ENCODE results near the gene ANXA1.

Gene ANXA1

DNA sequence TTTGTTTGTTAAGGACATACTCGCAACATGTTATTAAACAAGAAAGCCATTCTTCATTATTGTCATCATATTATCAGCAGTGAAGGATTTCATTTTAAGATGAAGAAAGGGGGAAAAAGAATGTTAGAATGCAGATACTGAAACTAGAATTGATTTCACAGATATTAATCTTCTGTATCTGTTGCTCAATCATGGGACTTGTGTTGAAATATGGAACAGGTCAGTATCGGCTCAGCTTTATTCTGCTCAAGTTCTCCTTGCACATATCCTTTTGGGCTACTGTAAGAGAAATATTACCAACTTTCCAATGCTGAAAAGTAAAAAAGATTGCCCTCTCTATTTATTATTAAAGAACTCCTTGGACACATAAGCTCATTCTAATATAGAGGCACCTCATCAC is 13.8 kb upstream of the ANXA1 start:
- Histone ChIP-seq H3K4me3 (ENCODE audit: low read length) (no peak overlapping the region), H3K9me3 (replicated peaks; ENCODE audit: insufficient read depth, low read length) (no peaks in the 10 kb centered on the region), H3K36me3 (replicated peaks; ENCODE audit: insufficient read depth, low read length) (no peaks in the 10 kb centered on the region), H3K79me2 (ENCODE audit: low read length) (no peaks in the 10 kb centered on the region), H3K4me1 (ENCODE audit: low read length) (peaks cover 7% of the 10 kb centered on the region), H2AFZ (ENCODE audit: low read length) (no peak overlapping the region), H3K9ac (ENCODE audit: low read length) (no peak overlapping the region), H3K27me3 (replicated peaks; ENCODE audit: insufficient read depth, low read length) (no peaks in the 10 kb centered on the region), H4K20me1 (ENCODE audit: insufficient read depth, low read length) (no peaks in the 10 kb centered on the region), H3K9me2 (replicated peaks; ENCODE audit: insufficient read depth, low read length) (no peaks in the 10 kb centered on the region), H3K4me2 (ENCODE audit: low read depth, low read length) (no peak overlapping the region), H3K27ac (ENCODE audit: low read length) (no peak overlapping the region), H3F3A (ENCODE audit: insufficient read depth, low read length) (peaks cover 15% of the 10 kb centered on the region)
- no peak for DNase-seq
- TF ChIP-seq EZH2 (optimal IDR thresholded peaks at IDR 0.05; ENCODE audit: low read depth, low read length), result no peak
- TF ChIP-seq, protein P1, sequence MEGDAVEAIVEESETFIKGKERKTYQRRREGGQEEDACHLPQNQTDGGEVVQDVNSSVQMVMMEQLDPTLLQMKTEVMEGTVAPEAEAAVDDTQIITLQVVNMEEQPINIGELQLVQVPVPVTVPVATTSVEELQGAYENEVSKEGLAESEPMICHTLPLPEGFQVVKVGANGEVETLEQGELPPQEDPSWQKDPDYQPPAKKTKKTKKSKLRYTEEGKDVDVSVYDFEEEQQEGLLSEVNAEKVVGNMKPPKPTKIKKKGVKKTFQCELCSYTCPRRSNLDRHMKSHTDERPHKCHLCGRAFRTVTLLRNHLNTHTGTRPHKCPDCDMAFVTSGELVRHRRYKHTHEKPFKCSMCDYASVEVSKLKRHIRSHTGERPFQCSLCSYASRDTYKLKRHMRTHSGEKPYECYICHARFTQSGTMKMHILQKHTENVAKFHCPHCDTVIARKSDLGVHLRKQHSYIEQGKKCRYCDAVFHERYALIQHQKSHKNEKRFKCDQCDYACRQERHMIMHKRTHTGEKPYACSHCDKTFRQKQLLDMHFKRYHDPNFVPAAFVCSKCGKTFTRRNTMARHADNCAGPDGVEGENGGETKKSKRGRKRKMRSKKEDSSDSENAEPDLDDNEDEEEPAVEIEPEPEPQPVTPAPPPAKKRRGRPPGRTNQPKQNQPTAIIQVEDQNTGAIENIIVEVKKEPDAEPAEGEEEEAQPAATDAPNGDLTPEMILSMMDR (IDR thresholded peaks at IDR 0.05; ENCODE audit: low read length), result no peak
- TF ChIP-seq EZH2phosphoT487 (IDR thresholded peaks at IDR 0.05; ENCODE audit: low read length), result no peak

DNA sequence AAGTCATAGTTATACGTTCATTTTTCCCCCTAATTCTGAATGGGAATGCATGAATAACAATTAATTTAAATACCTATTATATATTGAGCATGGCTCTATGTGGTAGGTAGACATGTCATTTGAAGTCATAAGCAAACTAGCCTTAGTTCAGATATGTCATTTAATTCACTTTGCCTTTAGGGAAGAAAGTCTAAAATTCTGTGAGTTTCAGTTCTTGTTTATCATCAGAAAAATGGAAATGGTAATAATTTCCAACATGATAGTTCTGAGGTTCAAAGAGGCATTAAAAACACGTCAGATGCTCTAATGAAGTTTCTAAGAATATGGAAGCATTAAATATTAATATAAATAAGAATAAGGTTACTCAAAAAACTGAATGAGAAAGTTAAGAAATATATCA is 13.1 kb upstream of the ANXA1 start:
- Histone ChIP-seq H4K20me1 (ENCODE audit: insufficient read depth, low read length) (no peaks in the 10 kb centered on the region), H3K27ac (ENCODE audit: low read length) (no peak overlapping the region), H3K27me3 (replicated peaks; ENCODE audit: insufficient read depth, low read length) (no peaks in the 10 kb centered on the region), H3K79me2 (ENCODE audit: low read length) (no peaks in the 10 kb centered on the region), H3K4me3 (ENCODE audit: low read length) (no peak overlapping the region), H3K4me1 (ENCODE audit: low read length) (peaks cover 8% of the 10 kb centered on the region), H3K36me3 (replicated peaks; ENCODE audit: insufficient read depth, low read length) (no peaks in the 10 kb centered on the region), H3K9me3 (replicated peaks; ENCODE audit: insufficient read depth, low read length) (no peaks in the 10 kb centered on the region), H2AFZ (ENCODE audit: low read length) (no peak overlapping the region), H3K9ac (ENCODE audit: low read length) (no peak overlapping the region), H3K9me2 (replicated peaks; ENCODE audit: insufficient read depth, low read length) (no peaks in the 10 kb centered on the region), H3F3A (ENCODE audit: insufficient read depth, low read length) (peaks cover 9% of the 10 kb centered on the region; the same call in 1 of the 2 replicates), H3K4me2 (ENCODE audit: low read depth, low read length) (no peak overlapping the region)
- no peak for DNase-seq
- TF ChIP-seq EZH2 (optimal IDR thresholded peaks at IDR 0.05; ENCODE audit: low read depth, low read length) (no peak), EZH2phosphoT487 (IDR thresholded peaks at IDR 0.05; ENCODE audit: low read length) (no peak)
- TF ChIP-seq, protein P1 (IDR thresholded peaks at IDR 0.05; ENCODE audit: low read length), result no peak

DNA sequence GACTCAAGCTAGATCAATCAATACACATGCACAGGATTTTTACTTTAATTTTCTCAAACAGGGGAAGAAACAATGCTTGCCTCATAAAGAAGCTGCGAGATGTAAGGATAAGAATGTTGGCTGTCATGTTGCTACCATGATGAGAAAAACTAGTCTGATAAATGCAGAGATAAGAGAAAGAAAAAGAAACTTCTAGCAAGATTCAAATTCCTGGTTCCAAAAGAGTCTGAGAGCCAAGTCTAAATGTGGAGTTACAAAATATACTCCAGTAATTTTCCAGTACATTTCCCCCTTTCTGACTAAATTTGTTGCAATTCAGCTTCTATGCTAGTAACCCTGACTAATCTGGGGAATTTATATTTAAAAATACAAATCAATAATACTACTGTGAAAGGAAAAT is 10.4 kb upstream of the ANXA1 start:
- H3F3A ChIP-seq (ENCODE audit: insufficient read depth, low read length), result no peaks in the 10 kb centered on the region
- no peak for DNase-seq
- no peaks in the 10 kb centered on the region for H4K20me1 ChIP-seq (ENCODE audit: insufficient read depth, low read length)
- no peaks in the 10 kb centered on the region for H3K9me2 ChIP-seq (replicated peaks; ENCODE audit: insufficient read depth, low read length)
- no peak overlapping the region for H3K9ac ChIP-seq (ENCODE audit: low read length)
- TF ChIP-seq, protein P1 (IDR thresholded peaks at IDR 0.05; ENCODE audit: low read length), result no peak
- TF ChIP-seq EZH2phosphoT487 (IDR thresholded peaks at IDR 0.05; ENCODE audit: low read length) (no peak), EZH2 (optimal IDR thresholded peaks at IDR 0.05; ENCODE audit: low read depth, low read length) (no peak)
- H2AFZ ChIP-seq (ENCODE audit: low read length), result no peak overlapping the region
- H3K36me3 ChIP-seq (replicated peaks; ENCODE audit: insufficient read depth, low read length), result no peaks in the 10 kb centered on the region
- H3K9me3 ChIP-seq (replicated peaks; ENCODE audit: insufficient read depth, low read length), result no peaks in the 10 kb centered on the region
- no peak overlapping the region for H3K4me2 ChIP-seq (ENCODE audit: low read depth, low read length)
- no peak overlapping the region for H3K4me3 ChIP-seq (ENCODE audit: low read length)
- no peaks in the 10 kb centered on the region for H3K27me3 ChIP-seq (replicated peaks; ENCODE audit: insufficient read depth, low read length)
- H3K4me1 ChIP-seq (ENCODE audit: low read length), result peaks cover 12% of the 10 kb centered on the region
- H3K79me2 ChIP-seq (ENCODE audit: low read length), result no peaks in the 10 kb centered on the region
- no peak overlapping the region for H3K27ac ChIP-seq (ENCODE audit: low read length)

Data from MM.1S (cell line).